A549 (cell line): ENCODE measurements around the gene EDN2. TPM values are rescaled to one million over a fixed set of nuclear protein-coding genes. Genes with fewer than 3 reads are reported as not detected.

ENCODE experiments used
- ATAC-seq, 2 experiments: fragments of 200-7000 bp in 1 of 2; fragments of >200 bp in 1 of 2; cut with Nextera tagmentation in 1 of 2; cut with Tn5 transposase in 1 of 2; 3 replicates each; pipeline versions ENCODE4 v1.8.0 to v1.9.1; 2018 to 2020; ENCODE audit warnings: mild to moderate bottlenecking in 1 of 2, moderate library complexity in 1 of 2
- CTCF ChIA-PET: fragments of 300-600 bp; sonication (Branson Sonifier 250); formaldehyde crosslinking; extraction: SDS; loops from one replicate; lab custom pipeline; 2021; ENCODE audit warnings: antibody characterized with exemption, inconsistent platforms; lab: Yijun Ruan, JAX
- POLR2A ChIA-PET: fragments of 350-600 bp; formaldehyde crosslinking; extraction: SDS; loops from one replicate; lab custom pipeline; 2021; ENCODE audit warnings: antibody characterized with exemption, inconsistent platforms; lab: Yijun Ruan, JAX
- DNase-seq, 2 experiments: peaks; one replicate each; pipeline versions ENCODE4 v3.0.0 to v3.0.0-alpha.2; 2011 to 2016; ENCODE audit warnings: low read depth in 1 of 2, low spot score in 1 of 2
- FAIRE-seq: peaks from 2 replicates; lab custom pipeline; 2011; peaks lifted over from hg19 to GRCh38; lab: Jason Lieb, UNC
- H3K27ac ChIP-seq, 2 experiments: fragments of >200 bp; sonication (Bioruptor Twin); formaldehyde crosslinking; 3 replicates each; pipeline ENCODE4 v1.5.1; 2016 to 2017
- H3K4me1 ChIP-seq: fragments of >200 bp; sonication (Bioruptor Twin); formaldehyde crosslinking; 3 replicates; pipeline ENCODE4 v1.6.1; 2016
- H3K4me2 ChIP-seq: fragments of >200 bp; sonication (Bioruptor Twin); formaldehyde crosslinking; 3 replicates; pipeline ENCODE4 v1.6.1; 2016
- H3K4me3 ChIP-seq: fragments of >200 bp; sonication (Bioruptor Twin); formaldehyde crosslinking; 3 replicates; pipeline ENCODE4 v1.5.1; 2016
- H3K9me3 ChIP-seq: fragments of >200 bp; sonication (Bioruptor Twin); formaldehyde crosslinking; 3 replicates; pipeline ENCODE4 v1.6.1; 2016
- CBX2 ChIP-seq: fragments of 200-600 bp; sonication (generic); IDR thresholded peaks from 2 replicates; pipeline ENCODE4 v1.6.1; 2016; ENCODE audit warnings: low read depth, mild to moderate bottlenecking, borderline replicate concordance
- CEBPB ChIP-seq, 2 experiments: fragments of >200 bp in 1 of 2; sonication (Bioruptor Twin) in 1 of 2; formaldehyde crosslinking in 1 of 2; IDR thresholded peaks; 2 replicates each; pipeline ENCODE4 v1.6.1; 2012 to 2016
- CHD2 ChIP-seq: fragments of 150-350 bp; IDR thresholded peaks from 2 replicates; pipeline ENCODE4 v1.6.1; 2014; ENCODE audit warnings: low read length; ENCODE audit not compliant: partially characterized antibody
- CTCF ChIP-seq: fragments of >200 bp; sonication (Bioruptor Twin); formaldehyde crosslinking; IDR thresholded peaks from 3 replicates; pipeline ENCODE4 v1.5.1; 2016
- EHF ChIP-seq: fragments of 250-450 bp; sonication (Bioruptor Pico); IDR thresholded peaks from 2 replicates; pipeline ENCODE4 v1.5.0; 2020; ENCODE audit warnings: mild to moderate bottlenecking
- EP300 ChIP-seq, 2 experiments: fragments of >200 bp; sonication (Bioruptor Twin); formaldehyde crosslinking; IDR thresholded peaks; 2 replicates in 1 of 2; 3 replicates in 1 of 2; pipeline ENCODE4 v1.6.1; 2016 to 2017
- ESRRA ChIP-seq: fragments of 150-350 bp; IDR thresholded peaks from 2 replicates; pipeline ENCODE4 v1.6.1; 2014; ENCODE audit warnings: mild to moderate bottlenecking, low read length, borderline replicate concordance
- FOSL2 ChIP-seq, 2 experiments: fragments of 450-650 bp in 1 of 2; fragments of >200 bp in 1 of 2; sonication (Bioruptor Twin) in 1 of 2; formaldehyde crosslinking; IDR thresholded peaks; 2 replicates each; pipeline versions ENCODE4 v1.5.0 to v1.6.1; 2016 to 2020; ENCODE audit warnings: mild to moderate bottlenecking in 1 of 2, moderate library complexity in 1 of 2
- GATA3 ChIP-seq: IDR thresholded peaks from 2 replicates; pipeline ENCODE4 v1.6.1; 2012; ENCODE audit warnings: borderline replicate concordance
- HEYL ChIP-seq: fragments of 250-450 bp; sonication (Bioruptor Pico); IDR thresholded peaks from 2 replicates; pipeline ENCODE4 v1.8.0; 2021; ENCODE audit warnings: mild to moderate bottlenecking, moderate library complexity
- KDM1A ChIP-seq: fragments of 200-600 bp; sonication (generic); IDR thresholded peaks from 2 replicates; pipeline ENCODE4 v1.6.1; 2016; ENCODE audit warnings: low read depth, mild to moderate bottlenecking
- MAFK ChIP-seq: fragments of 450-650 bp; IDR thresholded peaks from 2 replicates; pipeline ENCODE4 v1.6.1; 2014; ENCODE audit not compliant: partially characterized antibody
- NFE2L2 ChIP-seq: fragments of 150-350 bp; conservative IDR thresholded peaks from 2 replicates; pipeline ENCODE4 v1.6.1; 2014; ENCODE audit warnings: low read length
- NPAS2 ChIP-seq: fragments of 250-450 bp; sonication (Bioruptor Pico); IDR thresholded peaks from 2 replicates; pipeline ENCODE4 v1.8.0; 2022; ENCODE audit warnings: mild to moderate bottlenecking, moderate library complexity, borderline replicate concordance
- NR3C1 ChIP-seq: fragments of >200 bp; sonication (Bioruptor Twin); formaldehyde crosslinking; IDR thresholded peaks from 3 replicates; pipeline ENCODE4 v1.6.1; 2017
- PHF8 ChIP-seq: fragments of 200-600 bp; sonication (generic); IDR thresholded peaks from 2 replicates; pipeline ENCODE4 v1.6.1; 2016; ENCODE audit warnings: low read depth, mild to moderate bottlenecking, antibody characterized with exemption, moderate library complexity, borderline replicate concordance
- RAD21 ChIP-seq, 2 experiments: fragments of >200 bp in 1 of 2; sonication (Bioruptor Twin) in 1 of 2; formaldehyde crosslinking in 1 of 2; IDR thresholded peaks in 1 of 2; conservative IDR thresholded peaks in 1 of 2; 2 replicates in 1 of 2; 3 replicates in 1 of 2; pipeline ENCODE4 v1.6.1; 2012 to 2018; ENCODE audit warnings: inconsistent platforms in 1 of 2
- RCOR1 ChIP-seq: fragments of 150-350 bp; IDR thresholded peaks from 2 replicates; pipeline ENCODE4 v1.6.1; 2014; ENCODE audit warnings: antibody characterized with exemption, low read length, low read depth
- RFX5 ChIP-seq: fragments of 450-650 bp; IDR thresholded peaks from 2 replicates; pipeline ENCODE4 v1.7.1; 2014; ENCODE audit warnings: antibody characterized with exemption, mild to moderate bottlenecking, moderate library complexity
- RNF2 ChIP-seq: fragments of 200-600 bp; sonication (generic); IDR thresholded peaks from 2 replicates; pipeline ENCODE4 v1.6.1; 2016; ENCODE audit warnings: low read depth, mild to moderate bottlenecking, antibody characterized with exemption, moderate library complexity, borderline replicate concordance
- SMC3 ChIP-seq: fragments of >200 bp; sonication (Bioruptor Twin); formaldehyde crosslinking; IDR thresholded peaks from 3 replicates; pipeline ENCODE4 v1.6.1; 2018; ENCODE audit warnings: inconsistent platforms
- SREBF2 ChIP-seq: fragments of 450-650 bp; IDR thresholded peaks from 2 replicates; pipeline ENCODE4 v1.6.1; 2014; ENCODE audit warnings: mild to moderate bottlenecking, moderate library complexity
- TFCP2L1 ChIP-seq: fragments of 250-450 bp; sonication (Bioruptor Pico); IDR thresholded peaks from 2 replicates; pipeline ENCODE4 v1.5.0; 2021; ENCODE audit warnings: mild to moderate bottlenecking
- TP53 ChIP-seq: fragments of 250-450 bp; sonication (Bioruptor Pico); IDR thresholded peaks from 2 replicates; pipeline ENCODE4 v1.5.0; 2021; ENCODE audit warnings: mild to moderate bottlenecking, moderate library complexity
- ZC3H11A ChIP-seq: fragments of 450-650 bp; IDR thresholded peaks from 2 replicates; pipeline ENCODE4 v1.6.1; 2014; ENCODE audit warnings: antibody characterized with exemption, mild to moderate bottlenecking
- ZFP36 ChIP-seq: fragments of 450-650 bp; IDR thresholded peaks from 2 replicates; pipeline ENCODE4 v1.6.1; 2014; ENCODE audit warnings: borderline replicate concordance; ENCODE audit not compliant: partially characterized antibody
- ZNF302 ChIP-seq: fragments of 250-450 bp; sonication (Bioruptor Pico); IDR thresholded peaks from 2 replicates; pipeline ENCODE4 v1.9.0; 2021; ENCODE audit warnings: inconsistent platforms, mild to moderate bottlenecking, moderate library complexity
- WGBS: methylation state at CpG from one replicate; pipeline ENCODE4 v1.1.6; 2017; ENCODE audit errors: missing lambda C conversion rate; 5-methylcytosine and 5-hydroxymethylcytosine counted together
- polyA plus RNA-seq, 4 experiments: library from polyadenylated mRNA; depleted of rRNA in 3 of 4; stranded (reverse); fragments of >200 nt; fragmentation: RNase III in 1 of 4; extraction: RNeasy Plus Mini Kit Qiagen cat#74134 plus additional on column Dnase treatment in 1 of 4; gene quantifications; 2 replicates in 3 of 4; 3 replicates in 1 of 4; pipeline ENCODE4 v1.2.3, GENCODE V29; 2011 to 2017
- TF ChIP-seq, protein P1 (sequence below): IDR thresholded peaks from 2 replicates; pipeline ENCODE4 v1.6.1; 2012; ENCODE audit warnings: low read depth, borderline replicate concordance
- TF ChIP-seq, protein P2 (sequence below): fragments of 200-600 bp; sonication (generic); IDR thresholded peaks from 2 replicates; pipeline ENCODE4 v1.6.1; 2016; ENCODE audit warnings: antibody characterized with exemption, mild to moderate bottlenecking, moderate library complexity
- TF ChIP-seq, protein P3 (sequence below): fragments of >200 bp; sonication (Bioruptor Twin); formaldehyde crosslinking; IDR thresholded peaks from 2 replicates; pipeline ENCODE4 v1.6.1; 2016
- TF ChIP-seq, protein P4 (sequence below): IDR thresholded peaks from 2 replicates; pipeline ENCODE4 v1.6.1; 2012

EDN2 gene
- polyA plus RNA-seq, 2 of the 4 experiments (the other 2 are of a cell fraction): 1.2 to 3.2 TPM

- peak overlapping the region; percentile 62 for H3K4me2 ChIP-seq
Observed at GRCh38 chr1:41492341-41492848, 7.9 kb upstream of the EDN2 start.

More at GRCh38 chr1:41492341-41492848, 7.9 kb upstream of the EDN2 start:
- TF ChIP-seq FOSL2 (IDR thresholded peaks at IDR 0.05) (no peak), FOSL2 (CRISPR knock-in tag; IDR thresholded peaks at IDR 0.05) (peak; percentile 21; the same call in 1 of the 2 replicates), RFX5 (no peak), RNF2 (no peak), ZC3H11A (no peak), CBX2 (no peak), MAFK (no peak), SMC3 (no peak), ESRRA (no peak), HEYL (CRISPR knock-in tag) (no peak), NR3C1 (no peak), NPAS2 (CRISPR knock-in tag) (no peak), ZNF302 (CRISPR knock-in tag) (no peak), CTCF (peak; percentile 50), TP53 (CRISPR knock-in tag) (no peak), SREBF2 (no peak), RCOR1 (no peak), NFE2L2 (no peak), RAD21 (conservative IDR thresholded peaks at IDR 0.05 in 1 of 2, IDR thresholded peaks at IDR 0.05 in 1 of 2) (peak in 1 of 2 experiments; percentile 23; a peak in 1 of 5 replicates), EHF (CRISPR knock-in tag) (no peak), TFCP2L1 (CRISPR knock-in tag) (no peak), ZFP36 (no peak), KDM1A (peak; percentile 55; the same call in 1 of the 2 replicates), EP300 (IDR thresholded peaks at IDR 0.05) (no peak), CEBPB (IDR thresholded peaks at IDR 0.05) (no peak), GATA3 (peak; percentile 30; the same call in 1 of the 2 replicates), PHF8 (no peak), CHD2 (no peak)
- TF ChIP-seq, protein P1, sequence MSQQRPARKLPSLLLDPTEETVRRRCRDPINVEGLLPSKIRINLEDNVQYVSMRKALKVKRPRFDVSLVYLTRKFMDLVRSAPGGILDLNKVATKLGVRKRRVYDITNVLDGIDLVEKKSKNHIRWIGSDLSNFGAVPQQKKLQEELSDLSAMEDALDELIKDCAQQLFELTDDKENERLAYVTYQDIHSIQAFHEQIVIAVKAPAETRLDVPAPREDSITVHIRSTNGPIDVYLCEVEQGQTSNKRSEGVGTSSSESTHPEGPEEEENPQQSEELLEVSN: no peak
- TF ChIP-seq, protein P2, sequence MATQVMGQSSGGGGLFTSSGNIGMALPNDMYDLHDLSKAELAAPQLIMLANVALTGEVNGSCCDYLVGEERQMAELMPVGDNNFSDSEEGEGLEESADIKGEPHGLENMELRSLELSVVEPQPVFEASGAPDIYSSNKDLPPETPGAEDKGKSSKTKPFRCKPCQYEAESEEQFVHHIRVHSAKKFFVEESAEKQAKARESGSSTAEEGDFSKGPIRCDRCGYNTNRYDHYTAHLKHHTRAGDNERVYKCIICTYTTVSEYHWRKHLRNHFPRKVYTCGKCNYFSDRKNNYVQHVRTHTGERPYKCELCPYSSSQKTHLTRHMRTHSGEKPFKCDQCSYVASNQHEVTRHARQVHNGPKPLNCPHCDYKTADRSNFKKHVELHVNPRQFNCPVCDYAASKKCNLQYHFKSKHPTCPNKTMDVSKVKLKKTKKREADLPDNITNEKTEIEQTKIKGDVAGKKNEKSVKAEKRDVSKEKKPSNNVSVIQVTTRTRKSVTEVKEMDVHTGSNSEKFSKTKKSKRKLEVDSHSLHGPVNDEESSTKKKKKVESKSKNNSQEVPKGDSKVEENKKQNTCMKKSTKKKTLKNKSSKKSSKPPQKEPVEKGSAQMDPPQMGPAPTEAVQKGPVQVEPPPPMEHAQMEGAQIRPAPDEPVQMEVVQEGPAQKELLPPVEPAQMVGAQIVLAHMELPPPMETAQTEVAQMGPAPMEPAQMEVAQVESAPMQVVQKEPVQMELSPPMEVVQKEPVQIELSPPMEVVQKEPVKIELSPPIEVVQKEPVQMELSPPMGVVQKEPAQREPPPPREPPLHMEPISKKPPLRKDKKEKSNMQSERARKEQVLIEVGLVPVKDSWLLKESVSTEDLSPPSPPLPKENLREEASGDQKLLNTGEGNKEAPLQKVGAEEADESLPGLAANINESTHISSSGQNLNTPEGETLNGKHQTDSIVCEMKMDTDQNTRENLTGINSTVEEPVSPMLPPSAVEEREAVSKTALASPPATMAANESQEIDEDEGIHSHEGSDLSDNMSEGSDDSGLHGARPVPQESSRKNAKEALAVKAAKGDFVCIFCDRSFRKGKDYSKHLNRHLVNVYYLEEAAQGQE: no peak
- TF ChIP-seq, protein P3, sequence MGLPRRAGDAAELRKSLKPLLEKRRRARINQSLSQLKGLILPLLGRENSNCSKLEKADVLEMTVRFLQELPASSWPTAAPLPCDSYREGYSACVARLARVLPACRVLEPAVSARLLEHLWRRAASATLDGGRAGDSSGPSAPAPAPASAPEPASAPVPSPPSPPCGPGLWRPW: no peak
- TF ChIP-seq, protein P4, sequence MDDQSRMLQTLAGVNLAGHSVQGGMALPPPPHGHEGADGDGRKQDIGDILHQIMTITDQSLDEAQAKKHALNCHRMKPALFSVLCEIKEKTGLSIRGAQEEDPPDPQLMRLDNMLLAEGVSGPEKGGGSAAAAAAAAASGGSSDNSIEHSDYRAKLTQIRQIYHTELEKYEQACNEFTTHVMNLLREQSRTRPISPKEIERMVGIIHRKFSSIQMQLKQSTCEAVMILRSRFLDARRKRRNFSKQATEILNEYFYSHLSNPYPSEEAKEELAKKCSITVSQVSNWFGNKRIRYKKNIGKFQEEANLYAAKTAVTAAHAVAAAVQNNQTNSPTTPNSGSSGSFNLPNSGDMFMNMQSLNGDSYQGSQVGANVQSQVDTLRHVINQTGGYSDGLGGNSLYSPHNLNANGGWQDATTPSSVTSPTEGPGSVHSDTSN: no peak
- POLR2A ChIA-PET: interaction anchor here (1.1 kb wide), 1 partner anchor 15 kb away, joined by 3 read pairs; no protein-coding TSS in a partner anchor
- ATAC-seq (peak; percentile 14 to 43; a peak in 3 of 6 replicates), FAIRE-seq (no peak), DNase-seq (peak in 1 of 2 experiments; percentile 65)
- 35% methylated on average over 4 of the region's 7 CpGs for WGBS
- no peaks in the 10 kb centered on the region for H3K9me3 ChIP-seq
- peaks cover 72% of the 10 kb centered on the region for H3K4me1 ChIP-seq
- peak overlapping the region; percentile 82 to 100 for H3K27ac ChIP-seq
- no peak overlapping the region for H3K4me3 ChIP-seq
- CTCF ChIA-PET: interaction anchor here (0.7 to 5.5 kb wide), 15 partner anchors 9 to 209 kb away, joined by 3 to 45 read pairs (median 5); partner anchors contain the start of gene EDN2
